ENCODE data around the gene TSKU. TPM values are rescaled to one million over a fixed set of nuclear protein-coding genes. Genes with fewer than 3 reads are reported as not detected.
A peak's percentile ranks its signal among the peaks of the same experiment; 100 is the strongest.

TSKU gene
- total and polyA plus RNA-seq, 9 of the 15 experiments (the other 6 are each of a cell fraction or from before 2014, with no cell fraction given), result 0.60 to 11.9 (median 8.4) TPM

DNA sequence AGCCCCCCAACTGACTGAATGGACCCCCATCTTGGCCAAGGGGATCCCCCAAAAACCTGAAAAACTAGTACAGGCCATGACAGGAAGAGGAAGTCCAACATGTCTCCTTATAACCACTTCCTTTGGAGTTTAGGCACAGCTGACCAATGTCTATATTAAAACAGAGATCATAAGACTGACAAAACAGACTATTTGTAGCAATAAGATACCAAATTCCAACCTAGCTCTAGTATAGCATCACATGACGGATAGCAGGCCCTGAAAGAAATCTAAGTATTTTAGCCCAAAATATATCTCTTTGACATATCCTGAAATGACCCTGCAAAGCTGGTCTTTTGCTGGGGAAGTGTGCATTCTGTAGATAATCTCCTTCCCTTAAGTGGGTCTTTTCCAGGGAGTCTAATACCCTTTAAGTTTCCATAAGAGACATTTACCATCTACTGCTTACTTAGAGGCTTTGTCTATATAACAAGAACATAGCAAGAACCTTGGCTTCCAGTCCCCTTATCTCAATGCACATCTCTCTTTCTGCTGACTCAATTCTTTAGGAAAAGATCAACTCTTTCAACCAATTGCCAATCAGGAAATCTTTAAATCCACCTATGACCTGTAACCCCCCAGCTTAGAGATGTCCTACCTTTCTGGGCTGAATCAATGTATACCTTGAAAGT, 42.7 kb downstream of the TSKU start (continued):
- TF ChIP-seq, protein P1, sequence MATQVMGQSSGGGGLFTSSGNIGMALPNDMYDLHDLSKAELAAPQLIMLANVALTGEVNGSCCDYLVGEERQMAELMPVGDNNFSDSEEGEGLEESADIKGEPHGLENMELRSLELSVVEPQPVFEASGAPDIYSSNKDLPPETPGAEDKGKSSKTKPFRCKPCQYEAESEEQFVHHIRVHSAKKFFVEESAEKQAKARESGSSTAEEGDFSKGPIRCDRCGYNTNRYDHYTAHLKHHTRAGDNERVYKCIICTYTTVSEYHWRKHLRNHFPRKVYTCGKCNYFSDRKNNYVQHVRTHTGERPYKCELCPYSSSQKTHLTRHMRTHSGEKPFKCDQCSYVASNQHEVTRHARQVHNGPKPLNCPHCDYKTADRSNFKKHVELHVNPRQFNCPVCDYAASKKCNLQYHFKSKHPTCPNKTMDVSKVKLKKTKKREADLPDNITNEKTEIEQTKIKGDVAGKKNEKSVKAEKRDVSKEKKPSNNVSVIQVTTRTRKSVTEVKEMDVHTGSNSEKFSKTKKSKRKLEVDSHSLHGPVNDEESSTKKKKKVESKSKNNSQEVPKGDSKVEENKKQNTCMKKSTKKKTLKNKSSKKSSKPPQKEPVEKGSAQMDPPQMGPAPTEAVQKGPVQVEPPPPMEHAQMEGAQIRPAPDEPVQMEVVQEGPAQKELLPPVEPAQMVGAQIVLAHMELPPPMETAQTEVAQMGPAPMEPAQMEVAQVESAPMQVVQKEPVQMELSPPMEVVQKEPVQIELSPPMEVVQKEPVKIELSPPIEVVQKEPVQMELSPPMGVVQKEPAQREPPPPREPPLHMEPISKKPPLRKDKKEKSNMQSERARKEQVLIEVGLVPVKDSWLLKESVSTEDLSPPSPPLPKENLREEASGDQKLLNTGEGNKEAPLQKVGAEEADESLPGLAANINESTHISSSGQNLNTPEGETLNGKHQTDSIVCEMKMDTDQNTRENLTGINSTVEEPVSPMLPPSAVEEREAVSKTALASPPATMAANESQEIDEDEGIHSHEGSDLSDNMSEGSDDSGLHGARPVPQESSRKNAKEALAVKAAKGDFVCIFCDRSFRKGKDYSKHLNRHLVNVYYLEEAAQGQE (IDR thresholded peaks at IDR 0.05; ENCODE audit: borderline replicate concordance), result no peak; the same call in 1 of the 2 replicates
- TF ChIP-seq, protein P1 (CRISPR knock-in tag; IDR thresholded peaks at IDR 0.05; ENCODE audit: low read depth), result no peak
- no peak for TF ChIP-seq MTA3 (IDR thresholded peaks at IDR 0.05; ENCODE audit: borderline replicate concordance)
- TF ChIP-seq PTRF (tag; IDR thresholded peaks at IDR 0.05), result peak; percentile 42; the same call in 1 of the 2 replicates
- TF ChIP-seq GATAD2A (IDR thresholded peaks at IDR 0.05), result peak; percentile 56; the same call in 1 of the 2 replicates
- TF ChIP-seq, protein P2, sequence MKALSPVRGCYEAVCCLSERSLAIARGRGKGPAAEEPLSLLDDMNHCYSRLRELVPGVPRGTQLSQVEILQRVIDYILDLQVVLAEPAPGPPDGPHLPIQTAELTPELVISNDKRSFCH (CRISPR knock-in tag; IDR thresholded peaks at IDR 0.05), result no peak
- TF ChIP-seq, protein P2 (tag; IDR thresholded peaks at IDR 0.05), result peak; percentile 32; the same call in 1 of the 2 replicates
- 0 out of 2 replicates have a peak, but pooled peaks have one; percentile 67 for TF ChIP-seq NFRKB (IDR thresholded peaks at IDR 0.05; ENCODE audit: low read depth)
- peak; percentile 19; the same call in 1 of the 2 replicates for TF ChIP-seq TEAD4 (IDR thresholded peaks at IDR 0.05; ENCODE audit: low read length)
- TF ChIP-seq TEAD4 (CRISPR knock-in tag; IDR thresholded peaks at IDR 0.05; ENCODE audit: borderline replicate concordance), result no peak
- TF ChIP-seq, protein P3, sequence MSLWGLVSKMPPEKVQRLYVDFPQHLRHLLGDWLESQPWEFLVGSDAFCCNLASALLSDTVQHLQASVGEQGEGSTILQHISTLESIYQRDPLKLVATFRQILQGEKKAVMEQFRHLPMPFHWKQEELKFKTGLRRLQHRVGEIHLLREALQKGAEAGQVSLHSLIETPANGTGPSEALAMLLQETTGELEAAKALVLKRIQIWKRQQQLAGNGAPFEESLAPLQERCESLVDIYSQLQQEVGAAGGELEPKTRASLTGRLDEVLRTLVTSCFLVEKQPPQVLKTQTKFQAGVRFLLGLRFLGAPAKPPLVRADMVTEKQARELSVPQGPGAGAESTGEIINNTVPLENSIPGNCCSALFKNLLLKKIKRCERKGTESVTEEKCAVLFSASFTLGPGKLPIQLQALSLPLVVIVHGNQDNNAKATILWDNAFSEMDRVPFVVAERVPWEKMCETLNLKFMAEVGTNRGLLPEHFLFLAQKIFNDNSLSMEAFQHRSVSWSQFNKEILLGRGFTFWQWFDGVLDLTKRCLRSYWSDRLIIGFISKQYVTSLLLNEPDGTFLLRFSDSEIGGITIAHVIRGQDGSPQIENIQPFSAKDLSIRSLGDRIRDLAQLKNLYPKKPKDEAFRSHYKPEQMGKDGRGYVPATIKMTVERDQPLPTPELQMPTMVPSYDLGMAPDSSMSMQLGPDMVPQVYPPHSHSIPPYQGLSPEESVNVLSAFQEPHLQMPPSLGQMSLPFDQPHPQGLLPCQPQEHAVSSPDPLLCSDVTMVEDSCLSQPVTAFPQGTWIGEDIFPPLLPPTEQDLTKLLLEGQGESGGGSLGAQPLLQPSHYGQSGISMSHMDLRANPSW (CRISPR knock-in tag; IDR thresholded peaks at IDR 0.05), result no peak
- TF ChIP-seq MEIS2 (IDR thresholded peaks at IDR 0.05; ENCODE audit: partially characterized antibody), result peak; percentile 84
- TF ChIP-seq KAT2B (IDR thresholded peaks at IDR 0.05; ENCODE audit: low read depth, low read length), result no peak
- peak; percentile 86 for TF ChIP-seq MAFG (tag; conservative IDR thresholded peaks at IDR 0.05)
- TF ChIP-seq NR2C1 (IDR thresholded peaks at IDR 0.05), result peak; percentile 53; the same call in 1 of the 2 replicates
- TF ChIP-seq NR2C1 (tag; IDR thresholded peaks at IDR 0.05), result 0 out of 2 replicates have a peak, but pooled peaks have one; percentile 16

All from K562 (cell line).